GM12874 (cell line): Measurements from ENCODE around the gene CDC14A.

Source experiments
- CTCF ChIP-seq: IDR thresholded peaks from 2 replicates; pipeline ENCODE4 v1.5.1; 2011; ENCODE audit warnings: low read depth, mild to moderate bottlenecking, control low read depth, low read length, moderate library complexity; ENCODE audit not compliant: insufficient read depth

Gene CDC14A

GRCh38 chr1:100423832-100424337, 71.6 kb downstream of the CDC14A start:
- TF ChIP-seq CTCF = no peak

GRCh38 chr1:100428160-100428559, 75.9 kb downstream of the CDC14A start:
- TF ChIP-seq CTCF = no peak

- TF ChIP-seq CTCF = no peak
Observed at GRCh38 chr1:100430325-100430756, 78.0 kb downstream of the CDC14A start.

DNA sequence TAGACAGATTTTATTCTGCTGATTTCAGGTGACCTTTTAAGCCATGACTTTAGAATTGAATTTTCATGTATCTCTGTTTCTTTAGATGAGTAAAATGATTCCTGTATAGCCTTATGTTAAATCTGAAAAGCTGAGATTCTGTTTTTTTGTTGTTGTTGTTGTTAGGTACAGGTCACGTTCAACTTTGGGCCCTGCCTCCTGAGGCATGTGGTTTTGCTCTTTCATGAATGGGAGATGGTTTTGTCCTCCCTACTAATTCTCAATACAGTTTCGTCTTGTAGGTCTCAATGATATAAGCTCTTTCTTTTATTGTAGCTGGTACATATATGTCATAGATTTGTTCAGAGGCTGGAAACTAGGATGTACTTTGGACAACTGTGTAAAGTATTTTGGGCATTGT, 79.6 kb downstream of the CDC14A start:
- TF ChIP-seq CTCF = no peak

- no peak for TF ChIP-seq CTCF
Observed at GRCh38 chr1:100433563-100433962, 81.3 kb downstream of the CDC14A start.

DNA sequence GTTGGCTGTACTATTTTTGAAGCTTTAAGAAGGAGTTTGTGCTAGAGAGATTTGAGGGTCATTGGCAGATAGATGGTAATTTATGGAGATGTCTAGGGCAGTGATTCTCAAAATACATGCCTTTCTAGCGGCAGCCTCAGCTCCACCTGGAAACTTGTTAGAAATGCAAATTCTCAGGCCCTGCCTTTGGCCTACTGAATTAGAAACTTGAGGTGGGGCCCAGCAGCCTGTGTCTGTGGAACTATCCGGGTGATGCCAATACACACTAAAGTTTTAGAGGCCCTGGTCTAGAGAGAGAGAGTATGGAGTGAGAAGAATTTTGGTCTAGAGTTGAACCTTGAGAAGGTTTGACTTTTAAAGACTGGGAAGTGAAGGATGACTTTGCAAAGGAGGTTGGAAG, 82.5 kb downstream of the CDC14A start:
- no peak for TF ChIP-seq CTCF

- TF ChIP-seq CTCF = no peak
Observed at GRCh38 chr1:100438375-100438774, 86.1 kb downstream of the CDC14A start.
